Measurements from ENCODE around the gene EVC2.

DNA sequence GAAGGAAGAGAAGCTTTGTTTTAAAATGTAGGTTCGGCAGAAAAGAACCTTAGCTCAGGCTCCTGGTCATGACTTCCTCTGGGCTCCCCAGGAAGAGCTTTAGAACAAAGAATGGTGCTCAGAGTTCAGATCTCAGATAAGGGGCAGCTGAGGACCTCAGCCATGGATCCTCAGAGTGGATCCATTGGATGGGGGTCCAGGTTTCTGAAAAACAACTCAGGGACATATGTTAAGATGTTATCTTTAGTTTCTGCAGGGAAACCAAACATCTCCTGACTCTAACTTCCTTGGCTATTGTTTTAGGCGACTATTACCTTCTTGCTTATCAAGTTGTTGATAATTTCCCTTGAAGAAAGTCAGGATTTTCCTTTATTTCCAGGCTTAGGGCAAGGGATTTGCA is 8.0 kb upstream of the EVC2 start:
- TF ChIP-seq POLR2AphosphoS5 (IDR thresholded peaks at IDR 0.05; ENCODE audit: low read depth), result no peak
- TF ChIP-seq CTCF (IDR thresholded peaks at IDR 0.05; ENCODE audit: insufficient read depth, low read length), result no peak
- no peak for TF ChIP-seq REST (IDR thresholded peaks at IDR 0.05; ENCODE audit: insufficient replicate concordance, low read depth)
- no peak for TF ChIP-seq GABPA (IDR thresholded peaks at IDR 0.05; ENCODE audit: low read depth)

Data from HL-60 (cell line).